IMR-90 (cell line): ENCODE measurements around the gene ERC2. TPM values are rescaled to one million over a fixed set of nuclear protein-coding genes. Genes with fewer than 3 reads are reported as not detected.

Experiments
- ATAC-seq: fragments of 200-7000 bp; cut with Tn5 transposase; 2 replicates; pipeline ENCODE4 v1.9.1; 2020; ENCODE audit warnings: low read depth, mild to moderate bottlenecking, moderate library complexity
- BruUV-seq: library from RNA; stranded (reverse); fragments of 400-500 nt; replicated peaks from 2 replicates; lab custom pipeline; 2021; lab: Mats Ljungman, UMichigan
- CTCF ChIA-PET: fragments of 300-600 bp; formaldehyde crosslinking; extraction: SDS; loops from one replicate; lab custom pipeline; 2021; ENCODE audit warnings: antibody characterized with exemption; lab: Yijun Ruan, JAX
- POLR2A ChIA-PET: fragments of 300-600 bp; sonication (Branson Sonifier 250); formaldehyde crosslinking; loops from one replicate; lab custom pipeline; 2022; ENCODE audit warnings: antibody characterized with exemption; ENCODE audit not compliant: unreplicated experiment; lab: Charles Lee
- DNase-seq: peaks from one replicate; pipeline ENCODE4 v3.0.0; 2013
- H2AFZ ChIP-seq: replicated peaks from 2 replicates; pipeline ENCODE3; 2013; ENCODE audit warnings: low read length, mild to moderate bottlenecking; ENCODE audit not compliant: poor library complexity
- H2AK5ac ChIP-seq: 2 replicates; pipeline ENCODE4 v1.6.1; 2013; ENCODE audit warnings: low read depth, low read length, inconsistent platforms
- H2AK9ac ChIP-seq: replicated peaks from 2 replicates; pipeline ENCODE3; 2013; ENCODE audit warnings: mild to moderate bottlenecking, low read depth, low read length, moderate library complexity; ENCODE audit not compliant: poor library complexity
- H2BK120ac ChIP-seq: 2 replicates; pipeline ENCODE4 v1.6.1; 2013; ENCODE audit warnings: low read depth, low read length, inconsistent platforms
- H2BK15ac ChIP-seq: 3 replicates; pipeline ENCODE4 v1.6.1; 2013; ENCODE audit warnings: low read depth, low read length, inconsistent platforms
- H2BK20ac ChIP-seq: 2 replicates; pipeline ENCODE4 v1.6.1; 2013; ENCODE audit warnings: low read depth, mild to moderate bottlenecking, inconsistent platforms, low read length, moderate library complexity
- H2BK5ac ChIP-seq: 2 replicates; pipeline ENCODE4 v1.6.1; 2013; ENCODE audit warnings: mild to moderate bottlenecking, low read depth, low read length, inconsistent platforms; ENCODE audit not compliant: poor library complexity, severe bottlenecking
- H3K14ac ChIP-seq: replicated peaks from 2 replicates; pipeline ENCODE4 v1.6.1; 2013; ENCODE audit warnings: low read depth, low read length, inconsistent platforms
- H3K18ac ChIP-seq: 2 replicates; pipeline ENCODE4 v1.6.1; 2013; ENCODE audit warnings: low read depth, low read length, control low read depth
- H3K23ac ChIP-seq: 2 replicates; pipeline ENCODE4 v1.6.1; 2013; ENCODE audit warnings: low read depth, low read length, inconsistent platforms
- H3K27ac ChIP-seq: 2 replicates; pipeline ENCODE4 v1.5.1; 2013; ENCODE audit warnings: mild to moderate bottlenecking, control low read depth, low read length; ENCODE audit not compliant: insufficient read depth
- H3K27me3 ChIP-seq: 2 replicates; pipeline ENCODE4 v1.6.1; 2013; ENCODE audit warnings: low read length; ENCODE audit not compliant: control insufficient read depth, insufficient read depth
- H3K36me3 ChIP-seq: 2 replicates; pipeline ENCODE4 v1.6.1; 2013; ENCODE audit warnings: low read length, mixed read lengths; ENCODE audit not compliant: control insufficient read depth, insufficient read depth
- H3K4ac ChIP-seq: 2 replicates; pipeline ENCODE4 v1.6.1; 2013; ENCODE audit warnings: low read depth, low read length, inconsistent platforms
- H3K4me1 ChIP-seq: 2 replicates; pipeline ENCODE4 v1.6.1; 2013; ENCODE audit warnings: low read length, mixed read lengths; ENCODE audit not compliant: control insufficient read depth, insufficient read depth
- H3K4me2 ChIP-seq: 2 replicates; pipeline ENCODE4 v1.6.1; 2013; ENCODE audit warnings: low read depth, mild to moderate bottlenecking, control low read depth, low read length, moderate library complexity
- H3K4me3 ChIP-seq: 2 replicates; pipeline ENCODE4 v1.5.1; 2013; ENCODE audit warnings: low read depth, mild to moderate bottlenecking, control low read depth, low read length, moderate library complexity; ENCODE audit not compliant: insufficient read depth
- H3K56ac ChIP-seq: 2 replicates; pipeline ENCODE4 v1.6.1; 2013; ENCODE audit warnings: low read length, inconsistent platforms; ENCODE audit not compliant: insufficient read depth; ENCODE audit errors: extremely low read depth
- H3K79me1 ChIP-seq, 2 experiments: 2 replicates each; pipeline ENCODE4 v1.6.1; 2013; ENCODE audit warnings: low read length in 2 of 2, inconsistent platforms in 1 of 2, low read depth in 1 of 2
- H3K9ac ChIP-seq: 2 replicates; pipeline ENCODE4 v1.6.1; 2013; ENCODE audit warnings: low read depth, low read length, control low read depth
- H3K9me1 ChIP-seq: 2 replicates; pipeline ENCODE4 v1.6.1; 2013; ENCODE audit warnings: low read length, inconsistent platforms; ENCODE audit not compliant: insufficient read depth
- H3K9me3 ChIP-seq: 2 replicates; pipeline ENCODE4 v1.6.1; 2013; ENCODE audit warnings: low read length; ENCODE audit not compliant: control insufficient read depth, insufficient read depth
- H4K20me1 ChIP-seq: 2 replicates; pipeline ENCODE4 v1.6.1; 2013; ENCODE audit warnings: low read length, inconsistent platforms; ENCODE audit not compliant: insufficient read depth
- H4K5ac ChIP-seq: 2 replicates; pipeline ENCODE4 v1.6.1; 2013; ENCODE audit warnings: mild to moderate bottlenecking, low read depth, low read length, control low read depth
- H4K8ac ChIP-seq, 2 experiments: 2 replicates each; pipeline ENCODE4 v1.6.1; 2013; ENCODE audit warnings: low read depth in 2 of 2, low read length in 2 of 2, control low read depth in 1 of 2, inconsistent platforms in 1 of 2
- H4K91ac ChIP-seq: 2 replicates; pipeline ENCODE4 v1.6.1; 2013; ENCODE audit warnings: low read depth, low read length, inconsistent platforms; ENCODE audit not compliant: insufficient read depth
- BHLHE40 ChIP-seq: fragments of 150-350 bp; IDR thresholded peaks from 2 replicates; pipeline ENCODE4 v1.6.1; 2016; ENCODE audit warnings: mild to moderate bottlenecking, low read depth, low read length
- CEBPB ChIP-seq: IDR thresholded peaks from 2 replicates; pipeline ENCODE4 v1.6.1; 2012; ENCODE audit warnings: low read depth, low read length, improper control_type of control experiment
- FOS ChIP-seq: fragments of 150-350 bp; IDR thresholded peaks from 2 replicates; pipeline ENCODE4 v1.6.1; 2016; ENCODE audit warnings: low read depth, low read length
- MXI1 ChIP-seq: IDR thresholded peaks from 2 replicates; pipeline ENCODE4 v1.6.1; 2012; ENCODE audit warnings: low read depth, mild to moderate bottlenecking, low read length, moderate library complexity, borderline replicate concordance
- RCOR1 ChIP-seq: IDR thresholded peaks from 2 replicates; pipeline ENCODE4 v1.6.1; 2012; ENCODE audit warnings: mild to moderate bottlenecking, low read length, improper control_type of control experiment; ENCODE audit not compliant: insufficient replicate concordance
- RFX5 ChIP-seq: IDR thresholded peaks from 2 replicates; pipeline ENCODE4 v1.8.0; 2012; ENCODE audit warnings: low read depth, mild to moderate bottlenecking, low read length, moderate library complexity
- WGBS, 2 experiments: methylation state at CpG; one replicate each; pipeline versions ENCODE4 v1.1.5 to v1.1.7; 2013; ENCODE audit warnings: missing lambda C conversion rate in 2 of 2; ENCODE audit not compliant: insufficient read length in 1 of 2; ENCODE audit errors: extremely low coverage in 2 of 2; 5-methylcytosine and 5-hydroxymethylcytosine counted together
- dilution Hi-C: fragments of 300-500 bp; cut with HindIII; formaldehyde crosslinking; loops from one replicate; pipeline ENCODE4 v1.14.3; 2018; ENCODE audit warnings: low sequenced_read_pairs; ENCODE audit not compliant: unreplicated experiment
- in situ Hi-C: fragments of 300-500 bp; cut with MboI; formaldehyde crosslinking; loops from 3 replicates; pipeline ENCODE4 v1.14.3; 2019; ENCODE audit warnings: low sequenced_read_pairs, inconsistent platforms, mixed read lengths
- intact Hi-C: fragments of 100-400 bp; cut with micrococcal nuclease; formaldehyde crosslinking; loops from 2 replicates; pipeline ENCODE4 v1.10.0; 2022
- polyA plus RNA-seq, 3 experiments: library from polyadenylated mRNA; depleted of rRNA; stranded (reverse); fragments of >200 nt; gene quantifications; 2 replicates each; pipeline ENCODE4 v1.2.3, GENCODE V29; 2012; ENCODE audit warnings: low replicate concordance in 1 of 3
- total RNA-seq: library from RNA; depleted of rRNA; stranded (reverse); fragments of >200 nt; gene quantifications from 2 replicates; pipeline ENCODE4 v1.2.3, GENCODE V29; 2012
- TF ChIP-seq, protein P1 (sequence below): conservative IDR thresholded peaks from 2 replicates; pipeline ENCODE4 v1.5.1; 2012; ENCODE audit warnings: mild to moderate bottlenecking, low read depth, low read length, improper control_type of control experiment

ERC2 gene
- total and polyA plus RNA-seq, 2 of the 4 experiments (the other 2 are of a cell fraction), result 0.17 to 0.18 TPM

DNA sequence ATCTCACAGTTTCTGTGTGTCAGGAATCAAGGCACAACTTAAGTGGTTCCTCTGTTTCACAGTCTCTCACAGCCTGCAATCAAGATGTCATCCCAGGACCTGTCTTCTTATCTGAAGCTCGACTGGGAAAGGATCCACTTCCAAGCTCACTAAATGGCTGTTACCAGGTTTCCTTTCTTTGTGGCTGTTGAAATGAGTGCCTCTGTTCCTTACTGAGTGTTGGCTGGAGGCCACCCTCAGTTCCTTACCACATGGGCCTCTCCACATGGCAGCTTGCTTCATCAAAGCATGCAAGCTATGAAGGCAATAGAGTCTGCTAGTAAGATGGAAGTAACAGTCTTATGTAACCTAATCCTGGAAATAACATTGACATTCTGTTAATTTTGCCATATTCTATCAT lies 174.0 kb downstream of the ERC2 start:
- dilution Hi-C loops, result no loop called here
- Histone ChIP-seq H3K18ac (no peak overlapping the region), H3K79me1 (no peaks in the 10 kb centered on the region), H3K4ac (no peak overlapping the region), H3K36me3 (no peaks in the 10 kb centered on the region), H4K8ac (no peak overlapping the region), H3K56ac (no peak overlapping the region), H3K9me1 (no peaks in the 10 kb centered on the region), H3K9ac (no peak overlapping the region), H4K20me1 (no peaks in the 10 kb centered on the region), H3K4me2 (no peak overlapping the region), H2AFZ (no peak overlapping the region), H2BK20ac (no peak overlapping the region), H3K4me3 (no peak overlapping the region), H3K23ac (no peak overlapping the region), H3K27me3 (no peaks in the 10 kb centered on the region), H2BK15ac (no peak overlapping the region), H2AK5ac (no peak overlapping the region), H3K9me3 (no peaks in the 10 kb centered on the region), H2AK9ac (no peak overlapping the region), H2BK120ac (no peak overlapping the region), H4K5ac (no peak overlapping the region), H4K91ac (no peak overlapping the region), H3K27ac (no peak overlapping the region), H3K4me1 (no peaks in the 10 kb centered on the region), H3K14ac (no peak overlapping the region), H2BK5ac (no peak overlapping the region)
- ChIA-PET CTCF (interaction anchor here (0.6 kb wide), 1 partner anchor 14 kb away, joined by 4 read pairs; no protein-coding TSS in a partner anchor), POLR2A (no interaction called here)
- WGBS, 2 experiments, result no CpG with 5 or more reads among the region's 1 CpG
- in situ Hi-C loops, result no loop called here
- BruUV-seq, result no TSS peak
- intact Hi-C loops, result no loop called here
- TF ChIP-seq CEBPB, result no peak
- TF ChIP-seq RCOR1, result no peak
- TF ChIP-seq RFX5, result no peak
- TF ChIP-seq, protein P1, sequence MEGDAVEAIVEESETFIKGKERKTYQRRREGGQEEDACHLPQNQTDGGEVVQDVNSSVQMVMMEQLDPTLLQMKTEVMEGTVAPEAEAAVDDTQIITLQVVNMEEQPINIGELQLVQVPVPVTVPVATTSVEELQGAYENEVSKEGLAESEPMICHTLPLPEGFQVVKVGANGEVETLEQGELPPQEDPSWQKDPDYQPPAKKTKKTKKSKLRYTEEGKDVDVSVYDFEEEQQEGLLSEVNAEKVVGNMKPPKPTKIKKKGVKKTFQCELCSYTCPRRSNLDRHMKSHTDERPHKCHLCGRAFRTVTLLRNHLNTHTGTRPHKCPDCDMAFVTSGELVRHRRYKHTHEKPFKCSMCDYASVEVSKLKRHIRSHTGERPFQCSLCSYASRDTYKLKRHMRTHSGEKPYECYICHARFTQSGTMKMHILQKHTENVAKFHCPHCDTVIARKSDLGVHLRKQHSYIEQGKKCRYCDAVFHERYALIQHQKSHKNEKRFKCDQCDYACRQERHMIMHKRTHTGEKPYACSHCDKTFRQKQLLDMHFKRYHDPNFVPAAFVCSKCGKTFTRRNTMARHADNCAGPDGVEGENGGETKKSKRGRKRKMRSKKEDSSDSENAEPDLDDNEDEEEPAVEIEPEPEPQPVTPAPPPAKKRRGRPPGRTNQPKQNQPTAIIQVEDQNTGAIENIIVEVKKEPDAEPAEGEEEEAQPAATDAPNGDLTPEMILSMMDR, result no peak
- no peak for TF ChIP-seq BHLHE40
- no peak for TF ChIP-seq FOS
- TF ChIP-seq MXI1, result no peak
- DNase-seq, result no peak
- ATAC-seq, result no peak
